ENCODE measurements around the gene PLXNA4.
"Not testable (repeated sequence)": the region's sequence is repeated elsewhere in the genome, so short reads cannot be mapped to it uniquely, and the experiment has no call there.

PLXNA4 gene

DNA sequence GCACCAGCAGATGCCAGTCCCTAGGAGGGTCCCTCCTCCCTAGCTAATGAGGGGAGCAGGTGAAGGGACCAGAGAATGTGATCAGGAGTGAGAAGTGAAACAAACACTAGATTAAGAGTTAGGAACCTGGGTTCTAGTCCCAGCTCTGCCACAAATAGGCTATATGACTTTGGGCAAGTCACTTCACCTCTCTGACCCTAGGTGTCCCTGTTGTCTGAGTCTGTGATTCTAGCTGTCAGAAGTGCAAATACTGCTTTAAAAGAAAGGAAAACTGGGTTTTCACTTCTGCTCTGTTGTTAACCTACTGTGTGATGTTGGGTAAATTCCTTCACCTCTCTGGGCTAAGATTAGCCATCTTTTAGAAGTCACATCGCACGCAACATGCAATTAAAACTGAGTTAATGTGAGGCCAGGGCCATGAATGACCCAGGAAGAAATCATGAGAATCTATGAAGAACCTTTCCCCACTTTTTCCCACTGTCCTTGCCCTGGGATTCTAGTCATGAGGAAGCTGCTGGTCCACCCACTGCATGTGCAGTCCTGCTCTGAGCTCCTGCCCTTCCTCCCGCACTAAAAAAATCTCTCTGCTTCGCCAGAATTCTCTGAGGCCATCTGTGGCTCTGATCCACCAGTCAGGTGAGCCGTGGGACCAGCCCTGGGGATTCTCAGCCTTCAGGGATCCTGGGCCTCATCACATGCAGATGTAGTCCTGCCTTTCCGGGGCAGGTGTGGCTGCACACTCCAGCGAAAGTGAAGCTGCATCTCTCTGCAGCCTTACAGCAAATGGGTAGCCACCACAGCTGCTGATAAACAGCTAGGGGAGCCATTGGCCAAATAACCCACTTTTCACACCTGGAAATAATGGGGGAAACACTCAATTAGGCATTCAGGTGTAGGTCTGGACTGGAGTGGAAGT lies 181.7 kb downstream of the PLXNA4 start:
- Histone ChIP-seq H3K36me3 (ENCODE audit: insufficient read depth, low read length) (no peaks in the 10 kb centered on the region), H3K27ac (ENCODE audit: low read depth, low read length) (no peak overlapping the region), H3K9ac (ENCODE audit: low read depth, low read length) (no peak overlapping the region), H3K9me3 (ENCODE audit: insufficient read depth, low read depth, low read length) (no peaks in the 10 kb centered on the region), H3K4me3 (ENCODE audit: low read length) (no peak overlapping the region), H3K27me3 (ENCODE audit: insufficient read depth, low read length) (no peaks in the 10 kb centered on the region), H3K4me1 (ENCODE audit: insufficient read depth, low read length) (no peaks in the 10 kb centered on the region)
- 90% methylated on average over 7 of the region's 7 CpGs for WGBS

DNA sequence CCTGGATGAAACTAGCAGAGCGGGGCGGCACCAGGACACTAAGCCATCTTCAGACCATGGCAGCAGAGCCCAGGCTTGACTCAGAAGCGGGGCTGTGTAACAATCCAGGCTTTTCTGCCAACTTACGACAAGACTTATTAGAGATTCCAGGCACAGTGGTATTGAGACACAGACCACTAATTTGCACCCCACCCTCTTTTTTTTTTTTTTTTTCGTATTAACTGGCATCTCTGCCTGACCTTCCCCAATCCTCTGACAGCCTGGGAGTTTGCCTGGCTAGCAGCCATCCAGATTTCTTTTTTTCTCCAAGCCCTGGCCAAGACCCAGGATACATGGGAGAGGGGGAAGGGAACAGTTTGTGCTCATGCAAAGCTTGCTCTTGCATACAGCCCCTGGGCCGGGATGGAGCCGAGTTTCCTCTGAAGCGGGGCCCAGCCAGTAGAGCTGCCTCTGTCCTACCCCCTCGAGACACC lies 182.4 kb downstream of the PLXNA4 start:
- H3K9ac ChIP-seq (ENCODE audit: low read depth, low read length) = no peak overlapping the region

DNA sequence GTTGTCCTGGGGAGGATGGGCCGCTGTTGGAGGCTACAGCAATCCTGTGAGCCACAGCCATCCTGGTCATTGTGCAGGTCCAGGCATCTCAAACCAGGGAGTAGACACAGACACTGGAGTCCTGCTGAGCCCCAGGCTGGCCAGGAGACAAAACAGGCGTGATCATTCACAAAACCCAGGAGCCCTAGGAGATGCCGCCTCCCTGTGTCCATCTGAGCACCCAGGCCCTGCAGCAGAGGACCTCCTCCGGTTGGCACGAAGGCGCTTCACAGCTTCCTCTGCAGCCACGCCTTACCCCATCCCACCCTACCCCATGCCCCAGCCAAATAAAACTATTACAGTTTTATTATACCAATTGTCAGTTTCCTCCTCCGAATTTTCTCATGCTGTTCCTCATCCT lies 183.6 kb downstream of the PLXNA4 start:
- WGBS = 92% methylated on average over 8 of the region's 8 CpGs
- Histone ChIP-seq H3K9ac (ENCODE audit: low read depth, low read length) (no peak overlapping the region), H3K4me1 (ENCODE audit: insufficient read depth, low read length) (no peaks in the 10 kb centered on the region), H3K27me3 (ENCODE audit: insufficient read depth, low read length) (no peaks in the 10 kb centered on the region), H3K36me3 (ENCODE audit: insufficient read depth, low read length) (no peaks in the 10 kb centered on the region), H3K4me3 (ENCODE audit: low read length) (no peak overlapping the region), H3K9me3 (ENCODE audit: insufficient read depth, low read depth, low read length) (no peaks in the 10 kb centered on the region), H3K27ac (ENCODE audit: low read depth, low read length) (no peak overlapping the region)

More for the DNA sequence above, 182.4 kb downstream of the PLXNA4 start:
- no peak overlapping the region for H3K27ac ChIP-seq (ENCODE audit: low read depth, low read length)
- no peak overlapping the region for H3K4me3 ChIP-seq (ENCODE audit: low read length)
- H3K9me3 ChIP-seq (ENCODE audit: insufficient read depth, low read depth, low read length) = no peaks in the 10 kb centered on the region
- H3K36me3 ChIP-seq (ENCODE audit: insufficient read depth, low read length) = no peaks in the 10 kb centered on the region
- WGBS = 75% methylated on average over 9 of the region's 9 CpGs
- no peaks in the 10 kb centered on the region for H3K27me3 ChIP-seq (ENCODE audit: insufficient read depth, low read length)
- no peaks in the 10 kb centered on the region for H3K4me1 ChIP-seq (ENCODE audit: insufficient read depth, low read length)

DNA sequence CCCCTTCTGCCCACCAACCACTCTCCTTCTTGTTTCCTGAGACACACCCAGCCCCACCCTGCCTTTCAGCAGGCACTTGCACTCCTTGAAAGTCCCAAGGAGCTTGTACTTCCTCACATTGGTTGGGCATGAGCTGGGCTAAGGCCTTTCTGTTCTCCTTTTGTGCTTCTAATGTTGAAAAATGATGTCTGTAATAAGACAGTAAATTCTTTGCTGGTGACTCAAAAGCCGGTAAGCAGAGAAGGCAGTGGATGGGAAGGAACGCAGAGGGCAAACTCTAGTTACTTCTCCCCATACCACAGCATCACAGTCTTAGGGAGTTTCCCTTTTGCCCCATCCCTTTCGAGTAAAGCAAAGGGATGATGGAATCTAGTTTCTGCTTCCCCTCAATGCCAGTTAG lies 185.6 kb downstream of the PLXNA4 start:
- H3K27me3 ChIP-seq (ENCODE audit: insufficient read depth, low read length) = no peaks in the 10 kb centered on the region; the same call in 1 of the 2 replicates
- no peak overlapping the region for H3K4me3 ChIP-seq (ENCODE audit: low read length)
- H3K27ac ChIP-seq (ENCODE audit: low read depth, low read length) = no peak overlapping the region
- H3K4me1 ChIP-seq (ENCODE audit: insufficient read depth, low read length) = no peaks in the 10 kb centered on the region; the same call in 1 of the 2 replicates
- no peaks in the 10 kb centered on the region for H3K36me3 ChIP-seq (ENCODE audit: insufficient read depth, low read length)
- WGBS = 83% methylated on average over 2 of the region's 3 CpGs
- no peak overlapping the region for H3K9ac ChIP-seq (ENCODE audit: low read depth, low read length)
- no peaks in the 10 kb centered on the region for H3K9me3 ChIP-seq (ENCODE audit: insufficient read depth, low read depth, low read length)

DNA sequence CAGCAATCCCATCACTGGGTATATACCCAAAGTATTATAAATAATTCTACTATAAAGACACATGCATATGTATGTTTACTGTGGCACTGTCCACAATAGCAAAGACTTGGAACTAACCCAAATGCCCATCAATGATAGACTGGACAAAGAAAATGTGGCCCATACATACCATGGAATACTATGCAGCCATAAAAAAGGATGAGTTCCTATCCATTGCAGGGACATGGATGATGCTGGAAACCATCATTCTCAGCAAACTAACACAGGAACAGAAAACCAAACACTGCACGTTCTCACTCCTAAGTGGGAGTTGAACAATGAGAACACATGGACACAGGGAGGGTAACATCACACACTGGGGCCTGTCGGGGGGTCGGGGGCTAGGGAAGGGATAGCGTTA lies 186.2 kb downstream of the PLXNA4 start:
- not testable (repeated sequence) for H3K4me3 ChIP-seq (ENCODE audit: low read length); H3K9ac ChIP-seq (ENCODE audit: low read depth, low read length); H3K27me3 ChIP-seq (ENCODE audit: insufficient read depth, low read length); H3K27ac ChIP-seq (ENCODE audit: low read depth, low read length); H3K4me1 ChIP-seq (ENCODE audit: insufficient read depth, low read length); H3K36me3 ChIP-seq (ENCODE audit: insufficient read depth, low read length); H3K9me3 ChIP-seq (ENCODE audit: insufficient read depth, low read depth, low read length)
- WGBS = 97% methylated on average over 4 of the region's 4 CpGs

DNA sequence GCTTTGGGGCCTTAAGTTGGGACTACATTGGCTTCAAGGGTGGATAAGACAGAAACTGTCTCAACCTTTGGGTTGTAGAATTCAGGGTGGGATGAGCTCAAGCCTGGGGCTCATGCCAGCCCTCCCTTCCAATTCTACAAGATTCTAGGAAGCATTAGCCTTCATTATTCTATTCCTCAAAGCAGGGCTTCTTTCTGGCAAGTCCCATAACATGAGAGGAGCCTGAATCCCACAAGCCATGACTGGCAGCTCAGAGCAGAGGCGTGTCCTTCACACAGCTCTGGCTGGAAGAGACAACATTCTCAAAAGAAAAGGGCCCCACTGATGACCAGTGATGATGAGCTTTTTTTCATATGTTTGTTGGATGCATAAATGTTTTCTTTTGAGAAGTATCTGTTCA lies 187.6 kb downstream of the PLXNA4 start:
- Histone ChIP-seq H3K9ac (ENCODE audit: low read depth, low read length) (no peak overlapping the region), H3K4me1 (ENCODE audit: insufficient read depth, low read length) (no peaks in the 10 kb centered on the region; the same call in 1 of the 2 replicates), H3K27me3 (ENCODE audit: insufficient read depth, low read length) (no peaks in the 10 kb centered on the region; the same call in 1 of the 2 replicates), H3K36me3 (ENCODE audit: insufficient read depth, low read length) (no peaks in the 10 kb centered on the region), H3K4me3 (ENCODE audit: low read length) (no peak overlapping the region), H3K27ac (ENCODE audit: low read depth, low read length) (no peak overlapping the region), H3K9me3 (ENCODE audit: insufficient read depth, low read depth, low read length) (no peaks in the 10 kb centered on the region)
- WGBS = 93% methylated on average over 1 of the region's 1 CpG

DNA sequence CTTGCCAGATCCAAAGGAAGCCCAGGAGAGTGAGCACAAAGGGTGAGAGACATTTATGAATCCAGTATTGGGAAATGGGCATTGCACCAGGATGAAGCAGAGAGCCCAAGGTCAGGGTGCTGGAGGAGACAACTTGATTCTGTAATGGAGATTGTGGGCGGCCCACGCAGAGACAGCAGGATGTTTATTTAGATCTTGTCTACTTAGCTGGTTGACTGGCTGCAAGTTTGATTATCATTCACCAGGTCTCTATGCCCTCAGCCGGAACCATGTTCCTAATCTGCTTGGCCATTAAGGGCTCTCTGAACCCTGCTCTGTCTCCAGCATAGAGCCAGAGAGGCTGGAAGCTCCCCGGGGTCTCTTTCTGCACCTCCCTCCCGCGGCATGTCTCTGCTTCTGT lies 188.7 kb downstream of the PLXNA4 start:
- 87% methylated on average over 6 of the region's 6 CpGs for WGBS
- Histone ChIP-seq H3K36me3 (ENCODE audit: insufficient read depth, low read length) (no peaks in the 10 kb centered on the region), H3K27ac (ENCODE audit: low read depth, low read length) (no peak overlapping the region), H3K9me3 (ENCODE audit: insufficient read depth, low read depth, low read length) (no peaks in the 10 kb centered on the region), H3K4me3 (ENCODE audit: low read length) (no peak overlapping the region), H3K9ac (ENCODE audit: low read depth, low read length) (no peak overlapping the region), H3K27me3 (ENCODE audit: insufficient read depth, low read length) (no peaks in the 10 kb centered on the region; the same call in 1 of the 2 replicates), H3K4me1 (ENCODE audit: insufficient read depth, low read length) (no peaks in the 10 kb centered on the region; the same call in 1 of the 2 replicates)

DNA sequence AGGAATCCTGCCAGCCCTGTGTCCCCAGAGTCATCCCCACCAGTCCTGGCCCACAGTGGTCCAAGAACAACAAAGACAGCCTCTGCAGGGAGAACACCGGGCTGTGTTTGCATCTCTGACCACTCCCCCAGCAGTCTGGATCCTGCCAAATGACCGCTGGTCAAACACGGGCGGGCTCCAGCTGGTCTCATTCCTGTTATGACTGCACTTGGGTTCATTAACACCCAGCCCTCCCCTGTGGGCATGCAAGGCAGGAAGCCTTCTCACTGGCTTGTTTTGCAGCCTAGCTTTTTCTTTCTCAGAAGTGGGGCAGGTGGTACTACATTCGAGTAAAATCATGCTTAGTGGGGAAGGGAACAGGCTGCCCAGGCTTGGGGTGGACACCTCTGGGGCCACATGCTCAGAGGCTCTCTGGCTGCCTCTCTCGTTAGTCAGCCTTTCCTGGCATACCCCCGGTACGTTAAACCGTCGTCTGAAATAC lies 190.0 kb downstream of the PLXNA4 start:
- Histone ChIP-seq H3K9me3 (ENCODE audit: insufficient read depth, low read depth, low read length) (no peaks in the 10 kb centered on the region), H3K36me3 (ENCODE audit: insufficient read depth, low read length) (no peaks in the 10 kb centered on the region), H3K9ac (ENCODE audit: low read depth, low read length) (no peak overlapping the region), H3K4me3 (ENCODE audit: low read length) (no peak overlapping the region), H3K27ac (ENCODE audit: low read depth, low read length) (no peak overlapping the region), H3K27me3 (ENCODE audit: insufficient read depth, low read length) (no peaks in the 10 kb centered on the region; the same call in 1 of the 2 replicates), H3K4me1 (ENCODE audit: insufficient read depth, low read length) (no peaks in the 10 kb centered on the region; the same call in 1 of the 2 replicates)
- WGBS = 56% methylated on average over 10 of the region's 10 CpGs

DNA sequence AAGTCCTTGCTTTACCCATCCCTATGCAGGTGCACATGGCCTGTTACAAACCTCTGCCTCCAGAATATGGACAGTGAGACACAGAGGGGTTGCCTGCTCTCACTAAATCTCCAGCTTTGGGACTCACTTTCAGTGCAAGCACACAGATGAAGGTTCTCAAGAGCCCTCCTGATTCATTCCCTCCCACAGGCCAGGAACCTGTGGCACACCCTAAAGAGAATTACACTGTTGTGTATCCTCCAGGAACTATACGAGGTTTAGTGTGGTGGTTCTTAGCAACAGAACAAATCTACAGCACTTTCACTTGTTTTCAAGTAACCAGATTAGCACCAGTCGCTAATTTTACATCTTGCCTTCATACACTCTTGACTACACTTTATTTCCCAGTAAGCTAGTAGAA lies 192.3 kb downstream of the PLXNA4 start:
- no peaks in the 10 kb centered on the region for H3K36me3 ChIP-seq (ENCODE audit: insufficient read depth, low read length)
- no peaks in the 10 kb centered on the region for H3K9me3 ChIP-seq (ENCODE audit: insufficient read depth, low read depth, low read length)
- no peaks in the 10 kb centered on the region; the same call in 1 of the 2 replicates for H3K27me3 ChIP-seq (ENCODE audit: insufficient read depth, low read length)
- 87% methylated on average over 2 of the region's 2 CpGs for WGBS
- no peak overlapping the region for H3K27ac ChIP-seq (ENCODE audit: low read depth, low read length)
- H3K4me3 ChIP-seq (ENCODE audit: low read length) = no peak overlapping the region
- no peak overlapping the region for H3K9ac ChIP-seq (ENCODE audit: low read depth, low read length)
- peaks cover 13% of the 10 kb centered on the region for H3K4me1 ChIP-seq (ENCODE audit: insufficient read depth, low read length)

DNA sequence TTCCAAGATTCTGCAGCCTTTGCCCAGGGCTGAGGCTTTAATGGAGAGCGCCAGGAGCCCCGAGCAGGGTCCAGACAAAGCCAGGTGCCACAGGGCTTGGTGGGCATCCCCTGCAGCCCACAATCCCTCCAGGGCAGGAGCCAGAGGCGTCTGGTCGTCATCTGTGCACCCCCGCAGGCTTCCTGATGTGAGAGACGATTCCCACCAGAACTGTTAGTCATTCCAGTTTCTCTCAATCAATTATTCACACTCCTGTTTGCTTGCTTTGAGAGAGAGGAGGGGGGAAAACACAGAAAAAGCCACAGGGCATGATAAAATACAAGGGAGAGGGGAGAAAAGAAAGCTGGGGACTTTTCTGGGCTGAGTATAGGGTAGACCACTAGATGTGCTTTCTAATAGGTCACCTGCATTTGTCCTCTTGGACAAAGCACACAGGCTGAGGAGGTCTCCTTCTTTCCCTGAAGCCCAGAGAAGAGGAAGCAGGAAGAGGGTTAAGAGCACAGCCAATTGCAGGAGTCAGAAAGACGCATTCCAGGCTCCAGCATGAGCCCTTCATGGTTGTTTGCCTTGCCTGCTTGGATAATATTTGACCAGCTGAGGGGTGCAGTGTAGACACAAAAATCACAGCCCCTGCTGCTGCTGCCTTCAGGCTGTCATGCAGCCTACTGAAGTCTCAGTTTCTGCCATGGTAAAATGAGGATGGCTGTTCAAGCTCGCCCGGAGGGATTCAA lies 194.4 kb downstream of the PLXNA4 start:
- WGBS = 62% methylated on average over 9 of the region's 9 CpGs
- Histone ChIP-seq H3K4me1 (ENCODE audit: insufficient read depth, low read length) (peaks cover 13% of the 10 kb centered on the region), H3K27me3 (ENCODE audit: insufficient read depth, low read length) (no peaks in the 10 kb centered on the region; the same call in 1 of the 2 replicates), H3K9me3 (ENCODE audit: insufficient read depth, low read depth, low read length) (no peaks in the 10 kb centered on the region), H3K4me3 (ENCODE audit: low read length) (no peak overlapping the region), H3K9ac (ENCODE audit: low read depth, low read length) (no peak overlapping the region), H3K27ac (ENCODE audit: low read depth, low read length) (no peak overlapping the region), H3K36me3 (ENCODE audit: insufficient read depth, low read length) (no peaks in the 10 kb centered on the region)

DNA sequence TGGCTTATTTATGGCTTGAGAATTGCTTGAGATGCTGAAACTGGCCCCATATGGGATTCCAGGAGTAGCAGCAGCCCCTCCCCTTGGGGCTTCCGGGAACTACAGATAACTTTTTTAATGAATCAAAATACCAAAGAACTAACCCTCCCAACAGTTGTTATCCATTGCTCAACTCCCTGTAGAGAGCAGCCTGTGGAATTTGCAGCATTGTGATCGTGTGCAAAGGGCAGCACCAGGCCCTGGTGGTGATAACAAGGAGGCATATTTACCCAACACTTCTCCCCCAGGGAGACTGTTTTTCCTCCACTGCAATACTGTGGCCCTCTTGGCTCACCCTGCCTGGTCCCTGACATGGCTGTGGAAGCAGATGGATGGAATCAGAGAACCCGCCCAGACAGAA lies 196.2 kb downstream of the PLXNA4 start:
- WGBS = 69% methylated on average over 3 of the region's 3 CpGs
- Histone ChIP-seq H3K27ac (ENCODE audit: low read depth, low read length) (no peak overlapping the region; the same call in 1 of the 2 replicates), H3K36me3 (ENCODE audit: insufficient read depth, low read length) (no peaks in the 10 kb centered on the region), H3K9me3 (ENCODE audit: insufficient read depth, low read depth, low read length) (no peaks in the 10 kb centered on the region), H3K4me1 (ENCODE audit: insufficient read depth, low read length) (peaks cover 13% of the 10 kb centered on the region), H3K27me3 (ENCODE audit: insufficient read depth, low read length) (no peaks in the 10 kb centered on the region), H3K9ac (ENCODE audit: low read depth, low read length) (no peak overlapping the region), H3K4me3 (ENCODE audit: low read length) (no peak overlapping the region)

Data from HUES64 (cell line).